ENCODE results near the gene PITX2.

PITX2 gene

DNA sequence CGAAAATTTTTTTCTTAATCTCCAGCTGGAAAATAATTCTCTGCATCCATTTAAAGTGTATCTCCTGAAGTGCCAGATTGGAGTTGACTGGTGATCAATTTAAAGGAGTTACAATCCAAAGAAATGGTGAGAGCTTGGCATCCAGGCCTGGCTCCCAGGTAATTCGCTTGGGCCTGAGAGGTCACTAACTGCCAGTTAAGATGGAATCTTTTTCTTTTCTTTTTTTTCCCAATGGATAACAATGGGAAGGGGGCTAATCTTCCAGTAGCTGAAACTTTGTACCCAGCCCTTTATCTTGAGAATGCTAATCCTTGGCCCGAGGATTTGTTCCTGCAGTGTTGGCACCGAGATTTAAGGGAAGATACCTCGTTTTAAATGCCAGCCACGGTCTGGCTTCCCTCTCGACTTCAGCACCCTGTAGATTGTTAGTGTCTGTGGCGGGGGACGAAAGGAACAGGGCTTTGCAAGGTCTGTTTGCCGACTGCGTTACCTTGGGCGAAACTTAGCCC, 13.3 kb upstream of the PITX2 start:
- no peak for DNase-seq (ENCODE audit: low read depth)

DNA sequence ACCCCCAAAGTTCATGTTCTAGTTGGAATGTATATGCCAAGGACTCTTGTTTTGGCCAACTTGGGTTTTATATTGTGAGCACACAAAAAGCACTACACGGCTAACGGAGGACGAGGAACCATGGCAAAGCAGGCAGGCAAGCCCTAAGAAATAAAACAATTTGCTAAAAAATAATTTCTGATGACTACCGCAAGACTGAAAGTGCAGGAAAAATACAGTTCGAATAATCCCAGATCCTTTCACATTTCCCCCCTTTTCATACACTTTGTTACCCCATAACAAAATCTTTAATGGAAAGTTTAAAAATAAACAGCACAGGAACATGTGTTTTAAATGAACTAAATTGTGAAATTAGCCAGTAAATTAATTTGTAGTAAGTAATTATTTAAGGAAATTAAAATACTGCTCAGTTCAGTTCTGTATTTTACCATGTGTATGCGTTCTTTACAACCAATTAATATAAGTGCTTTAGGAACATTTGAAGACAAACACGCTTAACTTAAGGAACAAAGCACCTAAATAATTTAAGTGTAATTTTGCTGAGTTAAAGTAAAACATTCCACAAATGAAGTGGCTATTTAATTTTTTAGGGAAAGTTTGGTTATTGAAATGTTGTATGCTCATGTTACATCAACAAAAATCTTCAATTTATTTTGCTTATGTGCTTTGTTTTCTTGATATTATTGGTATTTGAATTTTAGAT, 12.4 kb upstream of the PITX2 start:
- no peak for DNase-seq (ENCODE audit: low read depth)

DNA sequence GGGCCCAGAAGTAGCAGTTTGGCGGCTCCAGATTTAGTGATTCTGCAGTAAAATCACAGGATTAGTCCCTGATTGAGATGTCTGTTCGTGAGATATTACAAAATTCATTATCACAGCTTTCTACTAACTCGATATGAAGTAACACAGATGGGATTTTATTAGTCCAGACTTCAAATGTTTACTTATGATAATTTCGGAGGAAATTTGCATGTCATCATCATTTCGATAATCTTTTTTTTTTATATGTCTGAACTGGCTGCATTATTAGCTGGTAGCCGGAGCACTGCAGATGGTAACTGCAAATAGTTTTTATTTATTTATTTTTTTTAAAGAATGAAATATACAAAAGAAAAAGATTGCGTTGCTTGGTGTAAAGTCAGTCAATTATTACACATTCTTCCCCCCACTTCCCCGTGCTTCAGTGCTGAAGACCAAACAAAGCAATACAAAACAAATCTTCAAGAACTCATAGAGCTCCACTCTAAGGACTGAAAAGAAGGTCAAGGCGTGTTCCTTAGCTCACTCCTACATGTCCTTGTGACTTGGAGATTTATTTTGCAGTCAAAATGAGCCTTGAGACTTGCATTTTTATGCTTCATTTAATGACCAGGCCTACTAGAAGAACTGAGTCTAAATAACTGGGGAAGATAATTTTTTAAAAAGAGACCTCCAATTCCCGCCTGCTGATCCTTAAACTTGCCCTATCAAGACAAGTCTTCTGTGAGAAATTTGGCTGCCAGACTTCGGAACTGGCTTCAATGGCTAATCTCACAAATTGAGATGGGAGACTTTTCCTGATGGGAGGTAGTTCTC, 11.7 kb upstream of the PITX2 start:
- no peak for DNase-seq (ENCODE audit: low read depth)

DNA sequence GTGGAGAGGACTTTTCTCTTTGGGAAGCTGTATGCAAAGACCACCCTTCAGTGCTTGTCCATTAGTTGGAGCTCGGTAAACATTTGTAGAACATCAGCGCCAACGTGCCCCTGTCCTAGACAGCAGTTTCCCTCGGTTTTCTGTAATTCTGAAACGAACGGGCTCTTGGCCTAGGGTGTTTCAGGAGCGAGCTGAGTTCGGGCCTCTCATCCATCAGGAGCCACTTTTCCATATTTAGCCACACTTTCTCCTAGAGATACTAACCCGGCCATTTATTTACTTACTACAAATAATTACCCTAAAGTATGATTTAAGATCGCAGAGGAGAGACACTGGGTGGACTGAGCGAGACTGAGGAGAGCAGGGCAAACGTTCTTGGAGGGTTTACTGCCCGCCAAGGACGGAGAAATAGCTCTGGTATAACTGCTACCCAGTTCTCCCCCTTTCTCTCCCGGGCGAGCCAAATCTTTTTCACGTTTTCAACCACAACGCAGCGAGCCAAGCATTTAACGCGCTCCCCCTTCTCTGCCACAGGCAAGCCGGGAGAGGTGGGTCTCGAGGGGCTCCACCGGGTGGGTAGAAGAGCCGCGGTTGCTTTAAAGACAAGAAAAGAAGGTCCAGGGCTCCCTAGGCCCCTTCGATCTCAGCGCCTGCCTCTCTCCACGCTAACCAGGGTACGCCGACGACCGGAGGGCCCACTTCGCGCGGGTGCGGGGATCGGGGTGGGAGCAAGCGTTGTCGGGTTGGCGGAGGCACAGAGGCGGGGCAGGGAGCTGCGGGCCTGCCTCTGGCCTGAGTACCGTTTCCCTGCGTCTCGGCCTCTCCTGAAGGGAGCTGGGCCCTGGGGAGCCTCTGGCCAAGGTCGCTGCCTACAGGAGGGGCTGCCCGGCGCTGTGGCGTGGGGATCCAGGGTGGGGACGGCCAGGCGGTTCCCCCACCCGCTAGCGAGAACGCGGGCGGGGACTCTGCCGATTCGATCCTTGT, 10.8 kb upstream of the PITX2 start:
- no peak for DNase-seq (ENCODE audit: low read depth)

- DNase-seq (ENCODE audit: low read depth): no peak
Measured at GRCh38 chr4:110632506-110633357, 9.9 kb upstream of the PITX2 start.

DNA sequence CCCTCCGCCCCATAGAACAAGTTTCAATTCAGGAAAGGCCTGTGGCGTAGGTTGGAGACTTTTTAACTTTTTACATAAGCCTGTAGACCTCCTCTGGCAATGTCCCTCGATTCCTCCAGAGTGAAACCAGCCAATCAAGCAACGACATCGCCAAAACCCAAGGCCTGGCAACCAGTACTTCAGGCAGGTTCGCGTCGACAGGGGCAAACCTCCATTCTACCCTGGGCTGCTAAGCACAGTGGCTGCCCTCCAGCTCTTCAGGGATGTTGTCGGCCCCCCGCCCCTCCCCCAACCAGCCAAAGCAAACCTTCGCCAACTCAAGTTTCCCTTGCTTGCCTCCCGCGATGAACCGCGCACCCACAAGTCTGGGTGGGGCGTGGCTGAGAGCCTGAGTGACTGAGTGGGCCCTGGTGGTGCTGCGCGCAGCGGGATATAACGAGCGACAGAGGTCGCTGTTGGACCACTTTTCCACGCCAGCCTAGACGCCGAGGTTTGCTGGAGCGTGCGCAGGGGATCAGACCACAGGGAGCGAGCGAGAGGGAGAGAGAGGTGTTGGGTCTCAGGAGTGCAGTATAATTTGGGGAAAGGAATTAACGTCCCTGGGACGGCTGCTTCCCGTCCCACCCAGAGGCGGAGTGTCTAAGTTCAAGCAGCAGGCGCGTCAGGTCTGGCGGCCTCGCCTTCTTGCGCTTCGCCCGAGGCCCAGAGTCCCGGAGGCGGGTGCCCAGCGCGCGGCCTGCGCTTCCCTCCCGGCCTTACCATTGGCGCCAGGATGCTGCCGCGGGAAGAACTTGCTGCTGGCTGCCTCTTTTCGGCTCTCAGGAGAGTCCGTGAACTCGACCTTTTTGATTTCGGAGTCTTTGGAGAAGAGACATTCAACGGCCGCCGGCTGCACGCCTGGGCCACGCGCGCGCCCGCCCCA, 9.0 kb upstream of the PITX2 start:
- no peak for DNase-seq (ENCODE audit: low read depth)

DNA sequence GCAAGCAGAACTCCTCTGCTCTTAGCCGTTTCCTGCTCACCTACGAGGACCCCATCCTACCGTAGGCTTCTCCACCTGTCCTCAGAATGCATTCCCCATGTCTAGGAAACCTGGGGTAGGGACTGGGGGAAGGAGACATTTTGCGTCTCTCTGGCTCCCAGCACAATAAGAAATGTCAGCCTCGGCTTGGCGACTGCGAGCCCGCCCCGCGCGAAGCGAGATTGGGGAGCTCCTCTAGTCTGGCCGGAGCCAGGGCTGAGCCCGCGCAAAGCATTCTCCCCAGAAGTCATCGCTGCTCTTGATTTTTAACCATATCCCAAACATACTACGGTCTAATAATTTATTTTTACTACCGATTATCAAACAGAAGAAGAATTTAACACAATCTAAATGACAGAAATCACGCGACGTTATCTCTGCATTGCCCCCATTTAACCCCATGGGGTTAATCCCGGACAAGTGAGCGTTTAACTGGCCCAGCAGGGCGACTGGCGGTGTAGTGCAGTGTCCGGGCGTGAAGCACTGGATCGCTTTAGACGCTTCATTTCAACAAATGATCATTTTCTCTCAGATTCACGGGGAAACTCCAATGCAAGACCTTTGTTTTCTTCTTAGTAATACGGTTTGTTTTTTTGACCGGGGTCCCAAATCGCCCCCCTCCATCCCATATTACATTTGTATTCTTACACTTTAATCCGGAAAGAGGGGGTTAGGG, 8.0 kb upstream of the PITX2 start:
- no peak for DNase-seq (ENCODE audit: low read depth)

- DNase-seq (ENCODE audit: low read depth): no peak
Measured at GRCh38 chr4:110629780-110630687, 7.2 kb upstream of the PITX2 start.

GRCh38 chr4:110629214-110629754, 6.4 kb upstream of the PITX2 start:
- DNase-seq (ENCODE audit: low read depth): no peak

DNA sequence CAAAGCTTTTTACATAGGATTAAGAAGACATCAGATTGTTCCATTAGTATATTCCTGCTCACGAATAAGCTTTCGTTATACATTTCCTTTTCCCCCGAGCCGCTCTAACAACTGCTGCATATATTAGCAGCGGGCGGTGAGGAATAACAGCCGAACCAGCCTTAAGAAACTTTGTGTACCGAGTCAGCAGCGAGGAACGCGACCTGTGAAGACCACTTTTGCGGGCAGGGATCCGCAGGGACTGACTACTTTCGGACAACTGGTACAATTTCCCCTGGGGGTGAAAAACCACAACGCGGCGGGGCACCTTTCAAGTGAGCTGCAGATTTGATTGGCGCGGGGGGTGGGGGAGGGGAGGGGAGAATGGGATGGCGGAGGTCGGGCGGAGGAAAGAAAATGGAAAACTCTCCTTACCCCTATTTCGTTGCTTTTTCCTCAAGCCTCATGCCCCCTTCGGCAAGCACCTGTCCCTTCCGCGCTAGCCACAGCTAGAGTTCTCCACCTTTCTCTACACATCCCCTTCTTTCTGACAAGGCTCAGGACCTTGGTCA, 5.9 kb upstream of the PITX2 start:
- no peak for DNase-seq (ENCODE audit: low read depth)

DNA sequence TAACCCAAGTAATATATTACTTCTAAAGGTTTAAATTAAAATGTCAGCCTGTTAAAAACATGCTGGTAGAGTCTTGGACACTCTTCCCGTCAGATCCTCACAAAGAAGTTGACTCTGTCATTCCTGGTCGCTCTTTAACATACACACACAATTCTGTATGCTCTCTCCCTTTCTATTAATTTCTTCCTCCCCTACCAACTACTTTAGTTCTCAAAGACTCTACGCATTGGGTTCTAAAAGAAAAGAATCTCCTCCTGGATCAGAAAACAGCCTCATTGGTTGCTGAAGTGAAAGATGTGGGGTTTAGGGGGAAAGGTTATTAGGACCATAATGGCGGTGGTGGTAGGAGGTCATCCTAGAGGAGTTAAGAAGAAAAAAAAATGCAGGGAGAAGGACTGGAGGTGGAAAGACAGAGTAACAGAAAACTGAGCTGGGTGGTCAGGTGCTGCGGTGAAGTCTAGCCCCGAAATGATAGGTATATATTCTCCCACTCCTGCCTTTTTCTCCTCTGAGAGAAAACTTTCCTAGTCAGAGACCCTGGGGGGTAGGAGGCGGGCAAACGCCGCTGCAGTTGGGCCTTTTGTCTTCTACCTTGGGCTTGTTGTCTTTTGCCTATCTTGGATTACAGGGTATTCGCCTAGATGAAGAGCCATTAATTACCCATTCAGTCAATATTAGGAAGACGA, 5.2 kb upstream of the PITX2 start:
- no peak for DNase-seq (ENCODE audit: low read depth)

DNA sequence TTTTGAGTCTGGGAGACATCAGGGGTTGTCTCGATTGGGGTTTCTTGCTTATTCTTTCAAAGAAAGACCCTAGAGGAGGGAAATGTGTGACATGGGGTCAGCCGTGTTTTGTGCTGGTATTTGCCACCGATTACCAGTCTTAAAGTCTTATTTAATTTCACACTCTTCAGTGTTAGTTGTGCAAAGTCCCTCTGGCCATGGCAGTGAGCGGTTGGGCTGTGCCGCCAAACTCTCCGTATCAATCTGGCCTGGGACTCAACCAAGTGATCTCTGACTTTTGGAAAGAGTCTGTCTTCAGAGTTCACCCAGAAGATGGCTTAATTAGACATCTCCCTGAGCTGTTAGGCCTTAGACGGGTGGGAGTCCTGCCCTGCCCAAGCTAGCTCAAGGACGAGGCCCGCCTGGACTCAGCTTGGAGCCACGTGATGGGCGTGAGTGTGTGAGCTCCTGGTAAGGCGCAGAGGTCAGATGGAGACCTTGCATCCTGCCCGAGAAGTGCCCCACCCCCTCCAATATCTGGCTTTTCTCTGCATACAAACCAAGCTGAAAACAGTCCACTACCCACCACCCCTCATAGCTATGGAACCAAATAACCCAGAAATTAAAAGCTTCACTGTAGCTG, 3.8 kb upstream of the PITX2 start:
- no peak for DNase-seq (ENCODE audit: low read depth)

- DNase-seq (ENCODE audit: low read depth): no peak
Measured at GRCh38 chr4:110625576-110626257, 2.8 kb upstream of the PITX2 start.

DNA sequence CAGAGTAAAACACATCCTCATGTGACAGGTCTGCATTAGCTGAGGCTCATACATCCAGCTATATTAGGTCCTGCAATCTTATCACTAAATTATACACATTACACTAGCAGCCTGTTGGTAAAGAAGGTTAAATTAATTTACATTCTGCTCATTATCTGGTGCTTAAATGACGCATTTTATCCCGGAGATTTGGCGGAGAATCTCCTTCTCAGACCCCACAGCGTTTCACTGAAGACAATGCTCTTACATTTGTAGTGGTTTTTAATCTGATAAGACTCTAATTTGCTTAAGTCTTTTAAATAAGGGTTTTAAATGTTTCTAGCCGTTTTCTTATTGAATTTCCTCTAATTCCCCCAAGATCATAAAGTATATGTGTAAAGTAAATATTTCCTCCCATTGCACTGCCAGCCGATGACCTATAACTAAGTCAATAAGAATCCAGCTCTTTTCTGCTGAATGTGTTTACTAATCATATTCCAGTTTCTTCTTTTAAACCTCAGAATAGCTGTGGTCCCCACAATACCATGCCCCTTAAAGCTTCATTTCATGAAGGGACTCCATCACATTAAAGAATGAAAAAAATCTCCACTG, 2.1 kb upstream of the PITX2 start:
- DNase-seq (ENCODE audit: low read depth): no peak

DNA sequence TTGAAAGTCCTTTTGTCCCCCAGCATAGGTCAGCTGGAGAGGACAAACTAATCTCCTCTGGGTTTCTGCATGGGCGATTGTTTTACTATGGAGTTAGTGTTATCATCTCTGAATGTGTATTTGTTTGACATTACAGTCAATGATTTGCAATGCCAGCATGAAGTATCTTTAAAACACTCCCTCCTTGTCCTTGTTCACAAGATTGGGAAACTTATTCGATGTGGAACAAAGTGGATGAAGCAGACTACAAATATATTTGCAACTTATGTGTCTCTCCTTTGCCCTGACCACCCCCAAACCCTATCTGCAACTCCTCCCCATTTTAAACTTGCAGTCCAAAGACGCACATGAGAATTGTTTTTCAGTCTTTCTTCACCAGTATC, 1.5 kb upstream of the PITX2 start:
- DNase-seq (ENCODE audit: low read depth): no peak
